Subcutaneous adipose tissue (tissue), 4 donors: Measurements from ENCODE around the gene WBP1. TPM values are rescaled to one million over a fixed set of nuclear protein-coding genes. Genes with fewer than 3 reads are reported as not detected.

ENCODE experiments used
- CTCF ChIP-seq: fragments of 450-650 bp; IDR thresholded peaks from one replicate; pipeline ENCODE4 v1.5.1; 2016; ENCODE audit warnings: low read depth, mild to moderate bottlenecking, control low read depth, antibody characterized with exemption, moderate library complexity
- total RNA-seq, 4 donors: library from RNA; depleted of rRNA; stranded (reverse); fragments of >200 nt; gene quantifications; one replicate each; pipeline ENCODE4 v1.1.0, GENCODE V29; 2016

WBP1 gene
- total RNA-seq, 4 donors from 2014 or later: 18.9 to 55.3 (median 47.8) TPM

- TF ChIP-seq CTCF: no peak
These were observed 9.5 kb upstream of the WBP1 start for GRCh38 chr2:74448771-74449170.

- TF ChIP-seq CTCF: no peak
These were observed 7.6 kb upstream of the WBP1 start for GRCh38 chr2:74450570-74451190.

GRCh38 chr2:74454654-74455511 is 3.4 kb upstream of the WBP1 start, which contains the start of gene INO80B:
Gene INO80B (plus strand): TSS chr2:74455087. CDS start chr2:74455117, 30 bp downstream.
- no peak for TF ChIP-seq CTCF

GRCh38 chr2:74457129-74457548 is 1.1 kb upstream of the WBP1 start:
- no peak for TF ChIP-seq CTCF

GRCh38 chr2:74457549-74458131 is 598 bp upstream of the WBP1 start:
- no peak for TF ChIP-seq CTCF

GRCh38 chr2:74458938-74459363 is 713 bp downstream of the WBP1 start:
- TF ChIP-seq CTCF: no peak
